B cell (primary cell): ENCODE measurements around the gene ZDHHC14. TPM values are rescaled to one million over a fixed set of nuclear protein-coding genes. Genes with fewer than 3 reads are reported as not detected.
A peak's percentile ranks its signal among the peaks of the same experiment; 100 is the strongest.

ENCODE experiments used
- ATAC-seq: fragments of 200-7000 bp; cut with Tn5 transposase; one replicate; pipeline ENCODE4 v1.10.0; 2021; ENCODE audit warnings: low read depth, mild to moderate bottlenecking, moderate number of reproducible peaks, moderate library complexity
- CTCF ChIA-PET: fragments of 350-600 bp; sonication (Branson Sonifier 250); formaldehyde crosslinking; loops from one replicate; lab custom pipeline; 2021; ENCODE audit warnings: antibody characterized with exemption, inconsistent platforms; lab: Charles Lee
- POLR2A ChIA-PET: fragments of 350-600 bp; sonication (Branson Sonifier 250); formaldehyde crosslinking; loops from one replicate; lab custom pipeline; 2021; ENCODE audit warnings: antibody characterized with exemption; lab: Charles Lee
- DNase-seq: peaks from one replicate; pipeline ENCODE4 v3.0.0; 2013
- H2AFZ ChIP-seq: 2 replicates; pipeline ENCODE4 v1.6.1; 2012; ENCODE audit warnings: mild to moderate bottlenecking, low read depth, low read length; ENCODE audit not compliant: insufficient read depth, poor library complexity, severe bottlenecking
- H3K27ac ChIP-seq, 2 donors: 1 replicate in 1 of 2; 2 replicates in 1 of 2; pipeline ENCODE4 v1.5.1; 2012 to 2013; ENCODE audit warnings: low read length in 2 of 2, mild to moderate bottlenecking in 2 of 2, moderate library complexity in 1 of 2
- H3K27me3 ChIP-seq, 4 experiments: fragments of 200-600 bp in 1 of 4; sonication (generic) in 1 of 4; replicated peaks in 1 of 4; 1 replicate in 2 of 4; 2 replicates in 2 of 4; pipeline versions ENCODE4 v1.6.1 to v1.7.0; 2013 to 2016; ENCODE audit warnings: low read length in 3 of 4, mild to moderate bottlenecking in 2 of 4, mixed read lengths in 1 of 4, moderate library complexity in 1 of 4; ENCODE audit not compliant: insufficient read depth in 4 of 4, control insufficient read depth in 3 of 4; ENCODE audit errors: control extremely low read depth in 1 of 4
- H3K36me3 ChIP-seq, 2 experiments: replicated peaks in 1 of 2; 1 replicate in 1 of 2; 2 replicates in 1 of 2; pipeline versions ENCODE4 v1.6.1 to v1.7.1; 2013; ENCODE audit warnings: low read length in 1 of 2; ENCODE audit not compliant: insufficient read depth in 2 of 2, control insufficient read depth in 1 of 2; ENCODE audit errors: control extremely low read depth in 1 of 2, extremely low read depth in 1 of 2
- H3K4me1 ChIP-seq, 2 donors: fragments of 200-600 bp in 1 of 2; sonication (generic) in 1 of 2; 1 replicate in 1 of 2; 2 replicates in 1 of 2; pipeline versions ENCODE4 v1.5.1 to v1.6.1; 2013 to 2017; ENCODE audit warnings: low read length in 2 of 2; ENCODE audit not compliant: control insufficient read depth in 2 of 2, insufficient read depth in 2 of 2
- H3K4me2 ChIP-seq: replicated peaks from 2 replicates; pipeline ENCODE3; 2012; ENCODE audit warnings: mild to moderate bottlenecking, low read depth, low read length; ENCODE audit not compliant: poor library complexity, severe bottlenecking
- H3K4me3 ChIP-seq, 5 experiments: fragments of 200-600 bp in 1 of 5; sonication (generic) in 1 of 5; 1 replicate in 3 of 5; 2 replicates in 2 of 5; pipeline versions ENCODE4 v1.5.1 to v1.7.0; 2011 to 2016; ENCODE audit warnings: low read length in 4 of 5, mild to moderate bottlenecking in 4 of 5, low read depth in 2 of 5, control low read depth in 1 of 5, moderate library complexity in 1 of 5; ENCODE audit not compliant: insufficient read depth in 1 of 5; ENCODE audit errors: control extremely low read depth in 1 of 5, extremely low read depth in 1 of 5
- H3K79me2 ChIP-seq: fragments of 200-600 bp; sonication (generic); one replicate; pipeline ENCODE4 v1.6.0; 2016; ENCODE audit warnings: low read length; ENCODE audit not compliant: control insufficient read depth, insufficient read depth
- H3K9ac ChIP-seq: fragments of 200-600 bp; sonication (generic); 2 replicates; pipeline ENCODE4 v1.6.1; 2017; ENCODE audit warnings: mild to moderate bottlenecking, low read length, moderate library complexity
- H3K9me3 ChIP-seq, 3 donors: one replicate each; pipeline versions ENCODE4 v1.6.1 to v1.7.1; 2013; ENCODE audit warnings: low read length in 2 of 3; ENCODE audit not compliant: control insufficient read depth in 2 of 3, insufficient read depth in 1 of 3; ENCODE audit errors: control extremely low read depth in 1 of 3
- H4K20me1 ChIP-seq: 2 replicates; pipeline ENCODE4 v1.6.0; 2012; ENCODE audit warnings: mild to moderate bottlenecking, low read length; ENCODE audit not compliant: insufficient read depth, control insufficient read depth, poor library complexity, severe bottlenecking
- H3K27ac Mint-ChIP-seq: one replicate; pipeline ENCODE4 v1.8.0; 2021; ENCODE audit warnings: mixed read lengths
- H3K27me3 Mint-ChIP-seq: one replicate; pipeline ENCODE4 v1.8.0; 2021; ENCODE audit warnings: mixed read lengths
- H3K4me1 Mint-ChIP-seq: one replicate; pipeline ENCODE4 v1.8.0; 2021; ENCODE audit warnings: mixed read lengths
- H3K4me3 Mint-ChIP-seq: one replicate; pipeline ENCODE4 v1.8.0; 2021; ENCODE audit warnings: mixed read lengths
- H3K9me3 Mint-ChIP-seq: one replicate; pipeline ENCODE4 v1.8.0; 2022; ENCODE audit warnings: mixed read lengths; ENCODE audit not compliant: insufficient read depth
- CTCF ChIP-seq: fragments of 200-600 bp; IDR thresholded peaks from one replicate; pipeline ENCODE4 v1.8.0; 2022; ENCODE audit warnings: antibody characterized with exemption, mild to moderate bottlenecking
- EZH2 ChIP-seq: IDR thresholded peaks from 2 replicates; pipeline ENCODE4 v1.6.1; 2012; ENCODE audit warnings: borderline replicate concordance, low read depth, mild to moderate bottlenecking, moderate library complexity, low read length; ENCODE audit not compliant: insufficient read depth, poor library complexity, severe bottlenecking
- WGBS: methylation state at CpG from one replicate; pipeline ENCODE4 v1.1.5; 2013; ENCODE audit warnings: missing lambda C conversion rate; ENCODE audit not compliant: insufficient coverage; 5-methylcytosine and 5-hydroxymethylcytosine counted together
- intact Hi-C: fragments of 100-400 bp; cut with micrococcal nuclease; formaldehyde crosslinking; loops from one replicate; pipeline ENCODE4 v1.10.0; 2022
- polyA plus RNA-seq: library from polyadenylated mRNA; depleted of rRNA; stranded (reverse); fragments of >200 nt; gene quantifications from 2 replicates; pipeline ENCODE4 v1.2.3, GENCODE V29; 2012
- total RNA-seq, 2 donors: library from RNA; stranded (reverse); fragments of 120-200 nt in 1 of 2; gene quantifications; 1 replicate in 1 of 2; 2 replicates in 1 of 2; pipeline versions ENCODE4 v1.2.3 to v1.2.4, GENCODE V29; 2013 to 2022

Gene ZDHHC14
- total and polyA plus RNA-seq, 2 donors (not counting 1 experiment from before 2014, with no cell fraction given), result 8.8 to 50.4 TPM

- no peaks in the 10 kb centered on the region for H3K27me3 ChIP-seq
- peaks cover 0 to 4% (median 0%) of the 10 kb centered on the region in 3 donors for H3K9me3 ChIP-seq
- WGBS, result 34% methylated on average over 20 of the region's 24 CpGs
- peak overlapping the region; percentile 50 for H3K9ac ChIP-seq
- peaks cover 4% of the 10 kb centered on the region for H3K79me2 ChIP-seq
- peaks cover 30 to 53% of the 10 kb centered on the region in 2 donors for H3K4me1 ChIP-seq
- DNase-seq, result peak; percentile 67
- peak; percentile 55 for ATAC-seq
- ChIA-PET CTCF (interaction anchor here (1.1 to 1.4 kb wide), 2 partner anchors 117 to 234 kb away, joined by 3 read pairs; no protein-coding TSS in a partner anchor), POLR2A (interaction anchor here (0.5 to 1.2 kb wide), 3 partner anchors 12 to 326 kb away, joined by 3 to 7 read pairs (median 6); no protein-coding TSS in a partner anchor)
- H3K4me3 ChIP-seq, result peak overlapping the region in 3 of 5 experiments; percentile 26 to 42 (median 35)
- intact Hi-C loops, result no loop called here
- Mint-ChIP-seq H3K4me3 (peak overlapping the region; percentile 66), H3K9me3 (no peaks in the 10 kb centered on the region), H3K4me1 (peaks cover 47% of the 10 kb centered on the region), H3K27me3 (peaks cover 3% of the 10 kb centered on the region), H3K27ac (peak overlapping the region; percentile 71)
- H2AFZ ChIP-seq, result peak overlapping the region; percentile 32
- no peaks in the 10 kb centered on the region for H4K20me1 ChIP-seq
- peak overlapping the region; percentile 72 for H3K4me2 ChIP-seq
- TF ChIP-seq CTCF (no peak), EZH2 (no peak)
- peak overlapping the region in 1 of 2 donors; percentile 11 for H3K27ac ChIP-seq
- peaks cover 0 to 5% of the 10 kb centered on the region in 2 experiments for H3K36me3 ChIP-seq
These were observed 167.9 kb downstream of the ZDHHC14 start for GRCh38 chr6:157548635-157549467.

GRCh38 chr6:157549468-157549745 is 168.4 kb downstream of the ZDHHC14 start:
- intact Hi-C loops, result no loop called here

More at GRCh38 chr6:157549468-157549745, 168.4 kb downstream of the ZDHHC14 start:
- Mint-ChIP-seq H3K4me3 (peak overlapping the region; percentile 66), H3K27me3 (peaks cover 3% of the 10 kb centered on the region), H3K9me3 (no peaks in the 10 kb centered on the region), H3K4me1 (peaks cover 47% of the 10 kb centered on the region), H3K27ac (peak overlapping the region; percentile 71)
- Histone ChIP-seq H3K9me3 (peaks cover 0 to 1% (median 0%) of the 10 kb centered on the region in 3 donors), H3K4me3 (peak overlapping the region in 3 of 5 experiments; percentile 26 to 42 (median 35)), H2AFZ (peak overlapping the region; percentile 32), H3K27me3 (no peaks in the 10 kb centered on the region), H4K20me1 (no peaks in the 10 kb centered on the region), H3K27ac (peak overlapping the region in 1 of 2 donors; percentile 11), H3K36me3 (peaks cover 0 to 3% of the 10 kb centered on the region in 2 experiments), H3K79me2 (peaks cover 4% of the 10 kb centered on the region), H3K9ac (peak overlapping the region; percentile 50), H3K4me1 (peaks cover 30 to 57% of the 10 kb centered on the region in 2 donors), H3K4me2 (peak overlapping the region; percentile 72)
- CTCF ChIA-PET, result interaction anchor here (1.1 kb wide), 1 partner anchor 117 kb away, joined by 3 read pairs; no protein-coding TSS in a partner anchor
- TF ChIP-seq EZH2, result no peak
- DNase-seq, result no peak
- WGBS, result 92% methylated on average over 2 of the region's 3 CpGs
- POLR2A ChIA-PET, result interaction anchor here (0.5 to 1.7 kb wide), 3 partner anchors 12 to 326 kb away, joined by 6 to 7 read pairs (median 6); no protein-coding TSS in a partner anchor
- no peak for ATAC-seq
